ENCODE data around the gene STXBP4.

GRCh38 chr17:55002458-55002857 is 33.9 kb downstream of the STXBP4 start:
- TF ChIP-seq CTCF (IDR thresholded peaks at IDR 0.05 in 2 of 3, conservative IDR thresholded peaks at IDR 0.05 in 1 of 3; ENCODE audit: borderline replicate concordance in 1 of 3, insufficient read depth in 1 of 3, low read depth in 2 of 3, low read length in 2 of 3) (no peak), POLR2A (IDR thresholded peaks at IDR 0.05; ENCODE audit: borderline replicate concordance, extremely low read depth, insufficient read depth, insufficient read length) (no peak), ATF3 (IDR thresholded peaks at IDR 0.05) (no peak), YY1 (IDR thresholded peaks at IDR 0.05; ENCODE audit: extremely low read depth, insufficient replicate concordance, low read depth, low read length) (no peak), CEBPB (IDR thresholded peaks at IDR 0.05; ENCODE audit: low read depth) (no peak), EZH2phosphoT487 (IDR thresholded peaks at IDR 0.05; ENCODE audit: borderline replicate concordance) (no peak), EGR1 (IDR thresholded peaks at IDR 0.05; ENCODE audit: low read depth) (no peak), EZH2 (IDR thresholded peaks at IDR 0.05) (no peak), REST (IDR thresholded peaks at IDR 0.05; ENCODE audit: low read depth) (no peak), SIN3A (IDR thresholded peaks at IDR 0.05; ENCODE audit: low read depth) (no peak), MAX (IDR thresholded peaks at IDR 0.05) (no peak)
